Astrocyte (in vitro differentiated cells and primary cell): ENCODE results near the gene CTNND2.

ENCODE experiments used
- CTCF ChIP-seq: IDR thresholded peaks from 2 replicates; pipeline ENCODE4 v1.5.1; 2011; ENCODE audit warnings: low read depth, mild to moderate bottlenecking, inconsistent platforms, low read length, moderate library complexity; ENCODE audit not compliant: insufficient read depth
- EZH2 ChIP-seq: IDR thresholded peaks from 2 replicates; pipeline ENCODE4 v1.6.1; 2012; ENCODE audit warnings: mild to moderate bottlenecking, low read length, inconsistent platforms; ENCODE audit not compliant: insufficient read depth

- no peak for TF ChIP-seq EZH2
- no peak for TF ChIP-seq CTCF
Measured at GRCh38 chr5:11681796-11682195, 222.4 kb downstream of the CTNND2 start.
